Activated naive CD8-positive, alpha-beta T cell treated with anti-CD3 and anti-CD28 coated beads, Interleukin-2, amount 50 U/mL, for 24 hours (primary cell): ENCODE results near the gene SLC15A4.

Experiments used
- ATAC-seq: fragments of 150-1000 bp; cut with Tn5 transposase; one replicate; pipeline ENCODE4 v1.10.0; 2021
- DNase-seq: peaks from one replicate; pipeline ENCODE4 v3.0.0; 2021
- H3K27ac Mint-ChIP-seq: one replicate; pipeline ENCODE4 v1.8.0; 2021; ENCODE audit warnings: mild to moderate bottlenecking, mixed read lengths
- H3K27me3 Mint-ChIP-seq: one replicate; pipeline ENCODE4 v1.8.0; 2021; ENCODE audit warnings: mixed read lengths
- H3K36me3 Mint-ChIP-seq: one replicate; pipeline ENCODE4 v1.8.0; 2021; ENCODE audit warnings: low read depth, mixed read lengths
- H3K4me1 Mint-ChIP-seq: one replicate; pipeline ENCODE4 v1.8.0; 2021; ENCODE audit warnings: mixed read lengths
- H3K4me3 Mint-ChIP-seq: one replicate; pipeline ENCODE4 v1.8.0; 2021; ENCODE audit warnings: mild to moderate bottlenecking, moderate library complexity, mixed read lengths
- H3K9me3 Mint-ChIP-seq: one replicate; pipeline ENCODE4 v1.8.0; 2021; ENCODE audit warnings: mixed read lengths

SLC15A4 gene

GRCh38 chr12:128825835-128826234 lies 2.1 kb upstream of the SLC15A4 start:
- Mint-ChIP-seq H3K27ac (no peak overlapping the region), H3K27me3 (peaks cover 12% of the 10 kb centered on the region), H3K4me1 (peaks cover 39% of the 10 kb centered on the region), H3K9me3 (no peaks in the 10 kb centered on the region), H3K36me3 (peaks cover 12% of the 10 kb centered on the region), H3K4me3 (no peak overlapping the region)
- no peak for ATAC-seq
- no peak for DNase-seq

GRCh38 chr12:128823216-128823915 lies 392 bp downstream of the SLC15A4 start:
- Mint-ChIP-seq H3K36me3 (peaks cover 24% of the 10 kb centered on the region), H3K27ac (peak overlapping the region; percentile 73), H3K4me1 (peaks cover 41% of the 10 kb centered on the region), H3K9me3 (no peaks in the 10 kb centered on the region), H3K4me3 (peak overlapping the region; percentile 83), H3K27me3 (no peaks in the 10 kb centered on the region)
- DNase-seq (peak; percentile 31), ATAC-seq (peak; percentile 51)

- peak overlapping the region; percentile 66 for H3K27ac Mint-ChIP-seq
- DNase-seq (no peak), ATAC-seq (no peak)
- no peaks in the 10 kb centered on the region for H3K27me3 Mint-ChIP-seq
- peaks cover 37% of the 10 kb centered on the region for H3K36me3 Mint-ChIP-seq
- no peaks in the 10 kb centered on the region for H3K9me3 Mint-ChIP-seq
- H3K4me1 Mint-ChIP-seq, result peaks cover 62% of the 10 kb centered on the region
- H3K4me3 Mint-ChIP-seq, result peak overlapping the region; percentile 75
Observed at GRCh38 chr12:128820723-128821432, 2.9 kb downstream of the SLC15A4 start.

- H3K27ac Mint-ChIP-seq, result no peak overlapping the region
Observed at GRCh38 chr12:128820253-128820652, 3.5 kb downstream of the SLC15A4 start.

DNA sequence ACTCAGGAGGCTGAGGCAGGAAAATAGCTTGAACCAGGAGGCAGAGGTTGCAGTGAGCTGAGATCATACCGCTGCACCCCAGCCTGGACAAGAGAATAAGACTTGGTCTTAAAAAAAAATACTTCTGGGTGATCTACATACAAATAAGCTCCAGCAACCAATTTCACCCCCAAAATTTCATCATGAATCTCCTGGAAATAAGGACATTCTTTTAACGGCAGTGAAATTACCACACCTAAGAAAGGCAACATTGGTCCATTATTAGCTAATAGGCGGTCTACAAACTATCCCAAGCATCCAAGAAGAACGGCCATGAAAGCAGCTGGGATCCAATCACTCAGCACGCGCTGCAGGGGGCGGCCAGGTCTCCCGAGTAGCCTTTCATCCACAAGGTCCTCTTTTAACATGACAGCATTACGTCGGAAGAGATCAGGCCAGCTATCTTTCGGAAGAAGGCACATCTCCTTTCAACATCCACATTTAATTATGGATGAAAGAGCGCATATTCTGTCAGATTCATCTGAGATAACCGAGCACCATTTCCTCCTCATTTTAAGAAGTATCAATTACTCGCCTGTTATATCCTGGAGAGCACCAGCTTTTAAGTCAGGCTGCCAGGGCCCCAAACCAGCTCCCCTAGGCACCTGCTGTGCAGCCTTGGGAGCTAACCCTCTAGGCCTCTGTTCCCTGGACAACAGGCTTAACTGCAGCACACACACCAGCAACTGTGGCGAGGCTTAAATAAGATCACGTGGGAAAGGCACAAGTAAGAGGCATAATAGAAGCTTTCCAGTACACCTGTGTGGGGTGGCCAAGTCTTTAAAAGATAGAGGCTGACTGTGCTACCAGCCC lies 4.2 kb downstream of the SLC15A4 start:
- Mint-ChIP-seq H3K27ac (no peak overlapping the region), H3K4me1 (peaks cover 67% of the 10 kb centered on the region), H3K9me3 (no peaks in the 10 kb centered on the region), H3K27me3 (no peaks in the 10 kb centered on the region), H3K36me3 (peaks cover 48% of the 10 kb centered on the region), H3K4me3 (no peak overlapping the region)
- DNase-seq, result no peak
- no peak for ATAC-seq

More at GRCh38 chr12:128820253-128820652, 3.5 kb downstream of the SLC15A4 start:
- H3K27me3 Mint-ChIP-seq, result no peaks in the 10 kb centered on the region
- H3K4me3 Mint-ChIP-seq, result no peak overlapping the region
- no peaks in the 10 kb centered on the region for H3K9me3 Mint-ChIP-seq
- no peak for DNase-seq
- no peak for ATAC-seq
- peaks cover 66% of the 10 kb centered on the region for H3K4me1 Mint-ChIP-seq
- H3K36me3 Mint-ChIP-seq, result peaks cover 41% of the 10 kb centered on the region

DNA sequence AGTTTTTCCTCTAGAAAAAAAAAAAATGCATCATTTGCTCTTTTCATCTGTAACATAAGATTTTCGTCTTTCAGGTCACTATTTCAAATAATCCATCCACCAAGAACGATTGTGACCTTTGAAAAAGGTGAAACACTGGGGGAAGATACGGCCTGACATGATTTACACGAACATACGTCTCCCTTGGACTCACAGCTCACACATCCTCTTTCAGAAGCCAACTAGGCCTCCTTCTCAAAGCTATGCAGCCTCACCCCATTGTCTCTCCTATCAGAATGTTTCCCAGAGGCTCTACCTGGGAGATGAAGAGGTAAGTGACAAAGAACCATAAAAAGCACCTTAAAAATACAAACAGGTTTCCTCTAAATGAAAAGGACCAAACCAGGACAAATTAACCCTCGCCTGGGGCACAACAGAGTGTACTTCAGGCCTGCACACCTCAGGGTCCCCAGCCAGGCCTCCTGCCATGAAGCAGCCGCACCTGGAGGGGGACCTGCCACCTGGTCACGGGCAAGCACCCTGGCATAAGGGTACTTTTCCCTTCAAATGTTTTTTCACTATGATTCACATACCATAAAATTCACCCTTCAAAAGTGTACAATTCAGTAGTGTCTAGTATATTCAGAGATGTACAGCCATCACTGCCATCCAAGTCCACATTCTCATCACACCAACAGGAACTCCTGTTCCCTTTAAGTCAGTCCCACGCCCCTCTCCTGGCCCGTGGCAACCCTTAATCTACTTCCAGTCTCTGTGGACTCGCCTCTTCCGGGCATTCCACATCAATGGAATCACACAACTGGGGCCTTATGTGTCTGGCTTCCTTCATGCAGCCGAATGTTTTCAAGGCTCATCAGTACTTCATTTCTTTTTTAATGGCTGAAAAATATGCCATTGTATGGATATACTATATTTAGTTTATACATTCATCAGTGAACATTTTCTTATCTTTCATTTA lies 5.4 kb downstream of the SLC15A4 start:
- peak overlapping the region; percentile 32 for H3K4me3 Mint-ChIP-seq
- no peaks in the 10 kb centered on the region for H3K9me3 Mint-ChIP-seq
- peak overlapping the region; percentile 82 for H3K27ac Mint-ChIP-seq
- H3K36me3 Mint-ChIP-seq, result peaks cover 60% of the 10 kb centered on the region
- DNase-seq (no peak), ATAC-seq (no peak)
- no peaks in the 10 kb centered on the region for H3K27me3 Mint-ChIP-seq
- H3K4me1 Mint-ChIP-seq, result peaks cover 75% of the 10 kb centered on the region

DNA sequence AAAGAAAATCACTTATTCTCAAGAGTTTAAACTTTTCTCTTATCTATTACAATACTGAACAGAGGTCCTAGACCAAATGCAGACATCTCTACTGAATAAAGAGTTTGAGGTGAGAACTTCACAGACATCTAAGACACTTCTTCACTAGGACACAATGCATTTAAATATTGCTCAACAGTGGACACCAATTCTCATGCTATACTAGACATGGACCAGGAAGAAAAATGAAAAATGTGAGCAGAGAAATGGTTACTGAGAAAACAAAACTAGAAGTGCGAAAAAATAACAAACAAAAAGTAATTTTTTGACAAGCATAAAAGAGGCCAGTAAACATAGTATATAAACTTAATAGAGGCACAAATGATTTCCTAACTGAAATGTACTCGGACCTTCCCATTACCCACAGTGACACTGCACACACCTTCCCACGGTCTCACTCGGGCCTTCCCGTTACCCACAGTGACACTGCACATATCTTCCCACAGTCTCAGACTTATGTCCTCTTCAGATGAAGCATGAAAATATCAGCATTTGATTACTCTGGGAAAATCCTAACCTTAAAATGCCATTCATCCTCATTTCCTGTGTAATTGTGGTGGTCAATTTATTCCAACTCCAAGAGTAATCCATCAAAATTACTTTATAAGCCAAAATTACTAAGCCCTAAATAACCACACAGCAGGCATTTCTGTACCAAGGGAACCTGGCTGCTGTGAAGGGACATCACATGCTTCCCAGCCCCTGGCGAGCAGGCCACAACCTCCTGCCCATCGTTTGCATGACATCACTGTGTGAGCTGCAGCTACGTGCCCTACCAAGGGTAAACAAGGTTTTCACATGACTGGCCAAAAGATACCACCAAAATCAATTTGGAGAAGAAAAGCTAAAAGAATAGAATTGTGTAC lies 6.4 kb downstream of the SLC15A4 start:
- peak overlapping the region; percentile 82 for H3K27ac Mint-ChIP-seq
- no peaks in the 10 kb centered on the region for H3K9me3 Mint-ChIP-seq
- peaks cover 80% of the 10 kb centered on the region for H3K4me1 Mint-ChIP-seq
- H3K4me3 Mint-ChIP-seq, result peak overlapping the region; percentile 32
- ATAC-seq, result peak; percentile 38
- no peak for DNase-seq
- H3K27me3 Mint-ChIP-seq, result no peaks in the 10 kb centered on the region
- H3K36me3 Mint-ChIP-seq, result peaks cover 66% of the 10 kb centered on the region

DNA sequence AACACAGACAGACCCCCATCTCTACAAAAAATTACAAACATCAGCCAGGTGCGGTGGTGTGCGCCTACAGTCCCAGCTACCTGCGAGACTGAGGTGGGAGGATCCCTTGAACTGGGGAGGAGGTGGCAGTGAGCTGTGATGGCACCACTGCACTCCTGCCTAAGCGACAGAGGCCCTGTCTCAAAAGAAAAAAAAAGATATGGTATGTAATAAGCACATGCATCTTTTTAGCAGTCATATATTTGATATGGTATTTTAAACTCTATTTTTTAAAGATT lies 7.2 kb downstream of the SLC15A4 start:
- no peak for DNase-seq
- Mint-ChIP-seq H3K27me3 (no peaks in the 10 kb centered on the region), H3K4me1 (peaks cover 78% of the 10 kb centered on the region), H3K9me3 (no peaks in the 10 kb centered on the region), H3K27ac (no peak overlapping the region), H3K36me3 (peaks cover 64% of the 10 kb centered on the region), H3K4me3 (no peak overlapping the region)
- no peak for ATAC-seq

- Mint-ChIP-seq H3K27me3 (no peaks in the 10 kb centered on the region), H3K4me3 (no peak overlapping the region), H3K9me3 (no peaks in the 10 kb centered on the region), H3K4me1 (peaks cover 76% of the 10 kb centered on the region), H3K36me3 (peaks cover 59% of the 10 kb centered on the region), H3K27ac (peak overlapping the region; percentile 35)
- DNase-seq, result no peak
- no peak for ATAC-seq
Observed at GRCh38 chr12:128815779-128816642, 7.7 kb downstream of the SLC15A4 start.

GRCh38 chr12:128814411-128815261 lies 9.1 kb downstream of the SLC15A4 start:
- Mint-ChIP-seq H3K27me3 (no peaks in the 10 kb centered on the region), H3K36me3 (peaks cover 49% of the 10 kb centered on the region), H3K27ac (no peak overlapping the region), H3K4me1 (peaks cover 78% of the 10 kb centered on the region), H3K9me3 (no peaks in the 10 kb centered on the region), H3K4me3 (no peak overlapping the region)
- DNase-seq, result no peak
- no peak for ATAC-seq

DNA sequence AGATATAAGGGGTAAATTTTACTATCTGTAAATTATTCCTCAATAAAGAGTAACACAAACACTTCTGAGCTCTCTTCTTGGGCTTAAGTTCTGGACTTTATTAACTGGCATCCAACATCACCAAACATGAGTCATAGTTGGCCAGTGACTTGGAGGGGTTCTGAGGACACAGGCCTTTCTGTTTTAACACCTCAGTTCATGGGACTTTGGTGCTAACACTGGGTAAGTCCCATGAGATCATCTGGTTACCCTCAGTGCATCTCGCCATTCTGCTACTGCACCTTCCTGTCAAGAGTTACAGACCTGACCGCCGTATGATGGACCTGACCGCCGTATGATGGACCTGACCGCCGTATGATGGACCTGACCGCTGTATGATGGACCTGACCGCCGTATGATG lies 9.9 kb downstream of the SLC15A4 start:
- no peaks in the 10 kb centered on the region for H3K27me3 Mint-ChIP-seq
- peaks cover 50% of the 10 kb centered on the region for H3K36me3 Mint-ChIP-seq
- no peak for DNase-seq
- H3K27ac Mint-ChIP-seq, result no peak overlapping the region
- H3K9me3 Mint-ChIP-seq, result no peaks in the 10 kb centered on the region
- peak; percentile 41 for ATAC-seq
- H3K4me1 Mint-ChIP-seq, result peaks cover 74% of the 10 kb centered on the region
- no peak overlapping the region for H3K4me3 Mint-ChIP-seq

DNA sequence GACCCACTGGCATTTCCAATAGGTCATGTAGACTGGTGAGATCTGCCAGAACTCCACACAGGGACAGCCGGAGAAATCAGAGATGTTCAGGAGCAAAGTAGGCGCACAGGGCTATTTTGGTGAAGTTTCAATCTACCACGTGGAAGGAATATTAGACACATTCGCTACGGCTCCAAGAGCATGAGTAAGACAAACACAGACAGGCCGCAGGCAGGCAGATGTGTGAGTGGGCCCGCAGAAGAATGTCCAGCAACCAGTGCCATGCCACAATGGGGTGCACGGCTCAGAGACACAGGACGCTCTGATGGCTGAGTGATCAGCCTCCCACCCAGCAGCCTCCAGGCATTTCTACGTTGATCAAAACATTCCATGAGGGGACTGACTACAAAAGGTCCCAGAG lies 10.4 kb downstream of the SLC15A4 start:
- Mint-ChIP-seq H3K4me1 (peaks cover 70% of the 10 kb centered on the region), H3K27me3 (no peaks in the 10 kb centered on the region), H3K9me3 (no peaks in the 10 kb centered on the region), H3K27ac (no peak overlapping the region), H3K4me3 (no peak overlapping the region), H3K36me3 (peaks cover 55% of the 10 kb centered on the region)
- ATAC-seq, result no peak
- no peak for DNase-seq
